Activated T-helper 1 cell treated with Interleukin-2 at 50 U/mL for 16 hours (primary cell): ENCODE results near the gene SDK1.

ENCODE experiments used
- DNase-seq: peaks from one replicate; pipeline ENCODE4 v3.0.0-alpha.2; 2020; ENCODE audit warnings: low read depth

SDK1 gene

GRCh38 chr7:3527496-3528124, 226.6 kb downstream of the SDK1 start:
- no peak for DNase-seq

- no peak for DNase-seq
Measured at GRCh38 chr7:3533040-3533439, 232.0 kb downstream of the SDK1 start.

- no peak for DNase-seq
Measured at GRCh38 chr7:3537210-3537875, 236.3 kb downstream of the SDK1 start.

- no peak for DNase-seq
Measured at GRCh38 chr7:3538041-3538440, 237.0 kb downstream of the SDK1 start.

- no peak for DNase-seq
Measured at GRCh38 chr7:3540456-3541220, 239.6 kb downstream of the SDK1 start.

- no peak for DNase-seq
Measured at GRCh38 chr7:3544202-3544601, 243.2 kb downstream of the SDK1 start.

- DNase-seq: no peak
Measured at GRCh38 chr7:3548815-3549214, 247.8 kb downstream of the SDK1 start.

GRCh38 chr7:3549601-3550000, 248.5 kb downstream of the SDK1 start:
- DNase-seq: no peak

GRCh38 chr7:3551536-3551935, 250.5 kb downstream of the SDK1 start:
- DNase-seq: no peak

GRCh38 chr7:3552499-3552898, 251.4 kb downstream of the SDK1 start:
- no peak for DNase-seq

GRCh38 chr7:3558400-3558799, 257.3 kb downstream of the SDK1 start:
- DNase-seq: no peak

GRCh38 chr7:3559278-3559677, 258.2 kb downstream of the SDK1 start:
- no peak for DNase-seq

GRCh38 chr7:3560495-3560894, 259.4 kb downstream of the SDK1 start:
- no peak for DNase-seq

GRCh38 chr7:3561932-3562331, 260.9 kb downstream of the SDK1 start:
- DNase-seq: no peak

- no peak for DNase-seq
Measured at GRCh38 chr7:3564231-3564630, 263.2 kb downstream of the SDK1 start.

GRCh38 chr7:3568516-3568915, 267.5 kb downstream of the SDK1 start:
- DNase-seq: no peak

GRCh38 chr7:3569643-3570042, 268.6 kb downstream of the SDK1 start:
- no peak for DNase-seq

- DNase-seq: no peak
Measured at GRCh38 chr7:3573151-3573550, 272.1 kb downstream of the SDK1 start.

GRCh38 chr7:3574386-3574785, 273.3 kb downstream of the SDK1 start:
- DNase-seq: no peak

GRCh38 chr7:3575753-3576531, 274.9 kb downstream of the SDK1 start:
- DNase-seq: no peak

- DNase-seq: no peak
Measured at GRCh38 chr7:3578399-3578798, 277.3 kb downstream of the SDK1 start.

GRCh38 chr7:3579638-3580219, 278.7 kb downstream of the SDK1 start:
- DNase-seq: no peak
